Esophagus squamous epithelium (tissue), 5 donors: ENCODE data around the gene SMAD7. TPM values are rescaled to one million over a fixed set of nuclear protein-coding genes. Genes with fewer than 3 reads are reported as not detected.
A peak's percentile ranks its signal among the peaks of the same experiment; 100 is the strongest.

ENCODE experiments used
- DNase-seq: peaks from one replicate; lab custom pipeline; 2025; lab: John Stamatoyannopoulos, UW
- H3K27ac ChIP-seq, 4 donors: fragments of 200-600 bp; sonication (generic); one replicate each; pipeline ENCODE4 v1.5.1; 2016 to 2019; ENCODE audit warnings: mild to moderate bottlenecking in 1 of 4
- H3K27me3 ChIP-seq, 4 donors: fragments of 200-600 bp; sonication (generic); 1 replicate in 3 of 4; 2 replicates in 1 of 4; pipeline versions ENCODE4 v1.5.1 to v1.6.0; 2017 to 2021; ENCODE audit warnings: antibody characterized with exemption in 1 of 4
- H3K36me3 ChIP-seq, 3 donors: fragments of 200-600 bp; sonication (generic); one replicate each; pipeline ENCODE4 v1.5.1; 2016 to 2019
- H3K4me1 ChIP-seq, 3 donors: fragments of 200-600 bp; sonication (generic); one replicate each; pipeline ENCODE4 v1.5.1; 2017 to 2019
- H3K4me3 ChIP-seq, 4 donors: fragments of 200-600 bp; sonication (generic); 1 replicate in 3 of 4; 2 replicates in 1 of 4; pipeline ENCODE4 v1.5.1; 2016 to 2019; ENCODE audit warnings: mild to moderate bottlenecking in 2 of 4, moderate library complexity in 1 of 4
- H3K9me3 ChIP-seq, 3 donors: fragments of 200-600 bp; sonication (generic); one replicate each; pipeline ENCODE4 v1.5.1; 2016 to 2019
- CTCF ChIP-seq, 6 experiments: fragments of 450-650 bp in 4 of 6; fragments of 200-600 bp in 2 of 6; sonication (generic) in 2 of 6; IDR thresholded peaks; one replicate each; pipeline ENCODE4 v1.5.1; 2016 to 2019; ENCODE audit warnings: antibody characterized with exemption in 6 of 6, mild to moderate bottlenecking in 4 of 6, moderate library complexity in 4 of 6
- POLR2A ChIP-seq, 4 donors: fragments of 450-650 bp; IDR thresholded peaks; one replicate each; pipeline ENCODE4 v1.6.1; 2017; ENCODE audit warnings: antibody characterized with exemption in 4 of 4, mild to moderate bottlenecking in 4 of 4, moderate library complexity in 3 of 4
- WGBS, 2 donors: methylation state at CpG; one replicate each; pipeline ENCODE4 v1.1.5; 2018; 5-methylcytosine and 5-hydroxymethylcytosine counted together
- intact Hi-C: fragments of 100-400 bp; cut with DNase I; formaldehyde crosslinking; loops from one replicate; pipeline ENCODE4 v1.15.0; 2022
- total RNA-seq, 4 donors: library from RNA; depleted of rRNA; stranded (reverse); fragments of >200 nt; gene quantifications; one replicate each; pipeline ENCODE4 v1.1.0, GENCODE V29; 2016
- donor health status: DM: yes; HTN: yes; CAD: no.

SMAD7 gene
- total RNA-seq, 4 donors from 2014 or later, result 4.2 to 26.5 (median 9.0) TPM

- TF ChIP-seq CTCF (IDR thresholded peaks at IDR 0.05), result peak in 1 of 6 experiments; percentile 3
- peak in 2 of 4 donors; percentile 40 to 60 for TF ChIP-seq POLR2A (IDR thresholded peaks at IDR 0.05)
- intact Hi-C loops, result no loop called here
- H3K4me3 ChIP-seq, result peak overlapping the region; percentile 74 to 92 (median 88)
- no peaks in the 10 kb centered on the region for H3K9me3 ChIP-seq
- no peak for DNase-seq
- WGBS, 2 donors, result 0% methylated on average over 6 to 26 of the region's 67 CpGs
- H3K4me1 ChIP-seq, result peaks cover 31 to 82% (median 33%) of the 10 kb centered on the region in 3 donors
- no peaks in the 10 kb centered on the region for H3K36me3 ChIP-seq
- no peaks in the 10 kb centered on the region for H3K27me3 ChIP-seq
- H3K27ac ChIP-seq, result peak overlapping the region; percentile 93 to 100 (median 98)
Observed at GRCh38 chr18:48952287-48953103, 1.7 kb upstream of the SMAD7 start.

GRCh38 chr18:48951448-48952286 lies 902 bp upstream of the SMAD7 start:
- H3K36me3 ChIP-seq, result no peaks in the 10 kb centered on the region
- no peaks in the 10 kb centered on the region for H3K9me3 ChIP-seq
- intact Hi-C loops, result no loop called here
- peaks cover 31 to 82% (median 34%) of the 10 kb centered on the region in 3 donors for H3K4me1 ChIP-seq
- H3K4me3 ChIP-seq, result peak overlapping the region; percentile 74 to 92 (median 88)
- 0% methylated on average over 1 to 14 of the region's 106 CpGs for WGBS, 2 donors
- peak overlapping the region; percentile 96 to 100 (median 98) for H3K27ac ChIP-seq
- H3K27me3 ChIP-seq, result no peaks in the 10 kb centered on the region
- DNase-seq, result peak; percentile 42
- TF ChIP-seq CTCF (IDR thresholded peaks at IDR 0.05) (peak in 4 of 6 experiments; percentile 9 to 58 (median 34)), POLR2A (IDR thresholded peaks at IDR 0.05) (peak in 2 of 4 donors; percentile 92 to 93)

- peak overlapping the region; percentile 96 to 100 (median 98) for H3K27ac ChIP-seq
- no peaks in the 10 kb centered on the region for H3K9me3 ChIP-seq
- no peaks in the 10 kb centered on the region for H3K27me3 ChIP-seq
- intact Hi-C loops, result no loop called here
- H3K4me3 ChIP-seq, result peak overlapping the region; percentile 74 to 92 (median 88)
- no peak for DNase-seq
- peaks cover 25 to 82% (median 34%) of the 10 kb centered on the region in 3 donors for H3K4me1 ChIP-seq
- peak in 4 of 6 experiments; percentile 6 to 42 (median 25) for TF ChIP-seq CTCF (IDR thresholded peaks at IDR 0.05)
- TF ChIP-seq POLR2A (IDR thresholded peaks at IDR 0.05), result peak in 1 of 4 donors; percentile 32
- WGBS, 2 donors, result 0% methylated on average over 11 of the region's 79 CpGs; no CpG with 5 or more reads in 1 of the 2 donors
- H3K36me3 ChIP-seq, result peaks cover 0 to 10% (median 0%) of the 10 kb centered on the region in 3 donors
Observed at GRCh38 chr18:48949606-48950535, 894 bp downstream of the SMAD7 start.

GRCh38 chr18:48949050-48949605 lies 1.6 kb downstream of the SMAD7 start:
- peak in 1 of 4 donors; percentile 3 for TF ChIP-seq POLR2A (IDR thresholded peaks at IDR 0.05)
- no peak for TF ChIP-seq CTCF (IDR thresholded peaks at IDR 0.05)
- Histone ChIP-seq H3K27me3 (no peaks in the 10 kb centered on the region), H3K4me1 (peaks cover 25 to 82% (median 39%) of the 10 kb centered on the region in 3 donors), H3K4me3 (peak overlapping the region; percentile 74 to 92 (median 88)), H3K9me3 (no peaks in the 10 kb centered on the region), H3K36me3 (peaks cover 0 to 15% (median 0%) of the 10 kb centered on the region in 3 donors), H3K27ac (peak overlapping the region; percentile 96 to 100 (median 98))
- 0% methylated on average over 22 to 27 of the region's 27 CpGs for WGBS, 2 donors
- intact Hi-C loops, result no loop called here
- no peak for DNase-seq
